Occipital lobe (tissue), 2 donors: ENCODE data around the gene KSR1. TPM values are rescaled to one million over a fixed set of nuclear protein-coding genes. Genes with fewer than 3 reads are reported as not detected.

Experiments used
- DNase-seq: peaks from one replicate; lab custom pipeline; 2025; lab: John Stamatoyannopoulos, UW
- total RNA-seq: library from RNA; depleted of rRNA; stranded (reverse); fragments of >200 nt; gene quantifications from one replicate; pipeline ENCODE4 v1.2.3, GENCODE V29; 2014

Gene KSR1
- total RNA-seq, 1 donor from 2014 or later, result 15.3 TPM

DNA sequence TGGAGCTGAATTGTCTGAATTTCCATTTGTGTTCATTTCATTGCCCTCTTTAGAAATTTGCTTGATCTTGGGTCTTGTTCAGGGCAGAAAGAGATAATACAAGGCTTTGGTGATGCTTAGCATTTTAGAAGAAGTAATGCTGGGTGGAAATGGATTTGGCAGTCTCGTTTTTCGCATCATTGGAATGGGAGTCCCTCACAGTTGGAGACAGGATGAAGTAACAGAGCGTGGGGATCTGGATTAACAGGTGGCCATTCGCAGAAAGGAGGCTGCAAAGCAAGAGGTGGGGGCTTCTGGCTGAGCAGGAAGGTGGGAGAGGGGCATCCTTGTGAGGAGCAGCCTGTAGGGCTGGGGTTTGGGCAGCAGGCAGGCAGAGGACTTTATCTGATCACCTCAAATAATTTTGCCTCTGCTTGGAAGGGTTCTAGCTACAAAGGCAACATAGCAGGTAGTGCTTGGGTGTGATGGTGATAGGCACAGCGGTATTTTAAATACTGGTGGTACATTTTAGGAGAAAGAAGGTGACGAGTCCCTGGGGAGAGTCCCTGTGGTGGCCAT is 17.0 kb downstream of the KSR1 start:
- DNase-seq, result no peak

DNA sequence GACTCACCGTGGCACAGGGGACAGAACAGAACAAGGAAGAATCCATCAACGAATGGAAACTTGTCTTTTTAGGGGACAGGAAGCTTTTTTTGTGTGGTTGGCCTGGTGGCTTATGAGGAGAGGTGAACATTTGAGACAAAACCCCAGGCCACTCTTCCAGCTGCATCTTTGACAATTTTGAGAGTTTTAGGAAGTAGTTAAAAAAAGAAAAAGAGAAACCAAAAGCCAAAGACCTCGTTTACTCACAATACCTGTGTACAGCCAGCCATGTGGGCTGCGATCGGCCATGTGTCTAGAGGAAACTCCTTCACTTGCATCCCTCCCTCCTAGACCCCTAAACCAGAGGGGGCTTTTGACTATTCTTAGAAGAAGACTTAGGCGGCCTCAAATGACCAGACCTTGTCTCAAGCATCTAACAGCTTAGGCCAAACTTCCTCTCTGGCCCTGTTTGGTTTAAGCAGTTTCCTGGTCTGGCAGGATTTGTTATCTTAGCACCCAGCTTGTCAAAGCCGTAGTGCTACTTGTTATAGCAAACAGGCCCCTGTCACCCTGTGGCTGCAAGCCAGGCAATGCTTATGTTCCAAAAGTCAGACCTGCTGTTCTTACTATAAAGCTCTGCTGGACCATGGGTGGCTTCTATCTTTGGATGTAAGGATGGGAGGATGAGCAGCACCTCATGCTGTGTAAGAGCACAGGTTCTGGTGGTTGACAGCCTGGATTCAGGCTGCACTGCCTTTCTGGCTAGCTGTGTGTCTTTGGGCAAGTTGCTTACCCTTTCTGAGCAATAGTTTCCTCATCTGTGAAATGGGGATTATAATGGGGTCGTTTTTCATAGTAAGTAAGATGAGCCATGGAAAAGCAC is 17.7 kb downstream of the KSR1 start:
- DNase-seq, result no peak

DNA sequence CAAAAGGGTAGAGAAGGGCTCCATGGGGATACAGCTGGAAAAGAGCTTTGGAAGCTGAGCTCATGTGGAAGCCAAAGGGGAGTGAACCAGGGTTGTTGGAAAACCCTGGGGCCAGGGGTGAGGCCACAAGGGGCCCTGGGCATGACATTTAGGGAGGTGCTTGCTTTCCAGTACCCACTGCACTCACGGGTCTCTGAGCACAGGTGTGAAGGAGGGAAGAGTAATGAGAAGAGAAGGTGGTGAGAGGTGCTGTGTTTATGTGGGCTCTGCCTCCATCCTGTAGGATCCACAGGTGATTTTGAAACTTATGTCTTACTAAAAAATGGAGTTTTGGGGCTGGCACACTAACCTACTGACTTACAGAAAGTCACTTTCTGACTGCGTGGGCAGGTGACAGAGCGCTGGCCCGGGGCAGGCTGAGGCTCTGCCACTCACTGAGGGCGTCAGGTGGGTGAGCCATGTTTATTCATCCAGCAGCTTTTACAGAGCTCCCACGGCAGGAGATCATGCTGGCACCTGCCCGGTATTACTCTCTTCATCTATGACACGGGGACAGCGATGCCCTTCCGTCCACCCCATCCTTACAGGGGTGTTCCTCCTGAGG is 18.9 kb downstream of the KSR1 start:
- DNase-seq, result no peak

DNA sequence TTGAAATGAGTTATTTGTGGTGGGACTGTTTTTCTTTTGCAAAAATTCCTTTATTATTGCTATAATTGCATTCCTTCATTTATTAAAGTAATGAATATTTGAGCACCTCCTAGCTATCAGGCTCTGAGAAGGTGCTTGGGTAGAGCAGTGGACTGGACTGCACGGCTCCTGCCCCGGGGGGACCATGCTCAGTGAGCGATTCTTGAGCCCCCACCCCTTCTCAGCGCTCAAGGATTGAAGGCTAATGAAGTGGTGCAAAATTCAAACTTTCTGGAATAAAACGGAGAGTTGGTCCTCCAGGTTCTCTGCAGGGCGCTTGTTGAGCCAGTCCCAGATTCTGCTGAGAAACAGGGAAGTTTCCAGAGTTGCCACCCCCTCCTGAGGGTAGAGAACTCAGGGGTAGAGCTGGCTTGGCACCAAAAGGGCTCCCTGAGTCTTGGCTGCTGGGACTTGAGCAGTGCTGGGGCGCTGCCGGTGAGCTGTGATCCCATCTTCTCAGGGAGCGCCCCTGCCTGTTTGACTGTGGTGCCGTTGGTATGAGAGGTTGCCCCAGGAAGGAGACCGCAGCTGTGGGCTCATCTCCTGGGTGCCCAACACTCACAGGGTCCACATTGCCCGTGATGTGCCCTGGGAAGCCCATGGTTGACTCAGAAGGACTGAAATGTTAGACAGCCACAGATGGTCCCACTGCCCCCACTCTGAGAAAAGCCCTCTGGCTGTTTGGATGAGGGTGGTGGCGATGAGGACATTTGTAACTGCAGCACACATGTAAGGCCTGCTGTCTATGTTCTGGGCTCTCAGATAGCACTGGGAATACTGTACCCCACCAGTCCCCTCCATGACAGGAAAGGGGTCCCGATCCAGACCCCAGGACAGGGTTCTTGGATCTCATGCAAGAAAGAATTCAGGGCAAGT is 20.0 kb downstream of the KSR1 start:
- DNase-seq, result no peak

DNA sequence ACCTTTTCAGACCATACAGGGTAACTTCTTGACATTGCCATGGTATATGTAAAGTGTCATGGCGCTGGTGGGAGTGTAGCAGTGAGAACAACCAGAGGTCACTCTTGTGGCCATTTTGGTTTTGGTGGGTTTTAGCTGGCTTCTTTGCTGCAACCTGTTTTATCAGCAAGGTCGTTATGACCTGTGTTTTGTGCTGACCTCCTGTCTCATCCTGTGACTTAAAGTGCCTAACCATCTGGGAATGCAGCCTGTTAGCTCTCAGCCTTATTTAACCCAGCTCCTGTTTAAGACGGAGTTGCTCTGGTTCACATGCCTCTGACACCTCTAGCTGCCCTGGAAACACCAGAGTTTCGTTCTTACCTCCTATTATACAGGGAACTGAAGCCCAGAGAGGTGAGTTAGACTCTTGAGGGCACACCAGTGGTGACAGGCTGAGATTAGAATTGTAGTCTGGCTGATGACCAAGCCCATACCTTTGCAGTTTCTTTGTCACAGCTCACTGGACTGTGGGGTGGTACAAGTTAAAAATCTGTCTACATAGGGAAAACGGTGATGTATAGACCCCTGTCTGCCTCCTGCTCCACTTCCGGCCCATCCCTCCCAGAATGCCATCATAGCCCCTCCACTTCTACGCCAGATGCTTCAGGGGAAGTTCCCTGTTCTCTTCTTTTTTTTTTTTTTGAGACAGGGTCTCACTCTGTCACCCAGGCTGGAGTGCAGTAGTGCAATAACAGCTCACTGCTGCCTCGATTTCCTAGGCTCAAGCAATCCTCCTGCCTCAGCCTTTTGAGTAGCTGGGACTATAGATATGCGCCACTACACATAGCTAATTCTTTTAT is 21.0 kb downstream of the KSR1 start:
- no peak for DNase-seq

DNA sequence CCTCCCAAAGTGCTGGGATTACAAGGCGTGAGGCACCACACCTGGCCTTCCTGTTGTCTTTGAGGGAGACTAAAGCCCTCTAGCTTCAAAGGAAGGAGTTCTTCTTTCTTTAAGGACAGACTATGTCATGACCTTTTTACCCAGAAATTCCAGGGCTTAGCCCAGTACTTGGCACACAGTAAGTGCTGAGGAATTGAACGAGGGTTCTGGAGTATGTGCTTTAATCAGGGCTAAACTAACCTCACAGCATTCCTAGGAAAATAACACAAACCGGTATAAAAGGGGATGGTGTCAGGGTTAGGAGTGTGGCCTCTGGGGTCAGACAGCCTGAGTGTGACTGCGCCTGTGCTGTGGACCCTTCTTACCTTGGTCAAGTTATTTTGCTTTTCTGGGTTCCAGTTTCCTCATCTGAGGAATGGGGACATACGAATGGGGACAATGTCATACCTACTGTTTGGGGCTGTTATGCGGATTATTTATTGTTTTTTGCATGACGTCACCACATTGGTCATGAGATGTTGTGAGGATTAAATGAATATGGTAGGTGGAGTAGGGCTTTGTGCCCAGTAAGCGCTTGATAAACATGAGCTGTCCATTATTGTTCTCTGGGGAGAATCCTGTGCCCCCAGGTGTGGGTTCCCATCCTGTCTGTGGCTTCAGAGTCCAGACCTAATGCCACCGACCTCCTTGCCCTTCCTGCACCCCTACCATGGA is 21.9 kb downstream of the KSR1 start:
- no peak for DNase-seq

DNA sequence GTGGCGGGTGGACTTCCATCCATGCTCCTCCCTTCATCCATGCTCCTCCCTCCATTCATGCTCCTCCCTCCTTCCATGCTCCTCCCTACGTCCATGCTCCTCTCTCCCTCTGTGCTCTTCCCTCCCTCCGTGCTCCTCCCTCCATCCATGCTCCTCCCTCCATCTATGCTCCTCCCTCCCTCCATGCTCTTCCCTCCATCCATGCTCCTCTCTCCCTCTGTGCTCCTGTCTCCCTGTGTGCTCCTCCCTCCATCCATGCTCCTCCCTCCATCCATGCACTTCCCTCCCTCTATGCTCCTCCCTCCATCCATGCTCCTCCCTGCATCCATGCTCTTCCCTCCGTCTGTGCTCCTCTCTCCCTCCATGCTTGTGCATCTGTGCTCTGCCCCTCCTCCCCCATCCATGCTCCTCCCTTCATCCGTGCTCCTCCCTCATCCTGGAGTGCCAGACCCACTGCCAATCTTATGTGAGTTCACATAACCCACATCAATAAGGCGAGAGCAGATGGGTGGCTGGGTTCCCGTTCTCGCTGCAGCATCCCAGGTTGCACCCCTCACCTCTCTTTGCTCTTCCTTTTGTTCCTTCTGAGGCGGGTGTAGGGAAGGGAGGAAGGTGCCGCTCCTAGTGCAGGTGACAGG is 22.8 kb downstream of the KSR1 start:
- DNase-seq, result no peak

DNA sequence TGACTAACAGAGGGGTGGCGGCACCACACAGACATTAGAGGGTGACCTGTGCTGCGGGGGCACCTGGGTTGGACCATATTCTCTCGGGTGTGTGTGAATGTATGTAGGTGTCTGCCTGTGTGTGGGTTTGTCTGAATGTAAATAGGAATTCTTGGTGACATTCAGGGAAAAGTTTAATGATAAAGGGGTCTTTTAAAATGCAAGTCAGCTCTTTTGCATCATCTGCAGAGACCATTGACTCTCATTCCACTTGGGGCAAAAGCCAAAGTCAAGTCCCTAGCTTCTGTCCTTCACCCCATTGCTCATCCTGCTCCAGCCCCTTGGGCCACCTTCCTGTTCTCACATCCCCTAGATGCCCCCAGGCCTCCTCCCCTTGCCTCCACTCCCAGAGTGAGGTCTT is 23.6 kb downstream of the KSR1 start:
- DNase-seq, result no peak

DNA sequence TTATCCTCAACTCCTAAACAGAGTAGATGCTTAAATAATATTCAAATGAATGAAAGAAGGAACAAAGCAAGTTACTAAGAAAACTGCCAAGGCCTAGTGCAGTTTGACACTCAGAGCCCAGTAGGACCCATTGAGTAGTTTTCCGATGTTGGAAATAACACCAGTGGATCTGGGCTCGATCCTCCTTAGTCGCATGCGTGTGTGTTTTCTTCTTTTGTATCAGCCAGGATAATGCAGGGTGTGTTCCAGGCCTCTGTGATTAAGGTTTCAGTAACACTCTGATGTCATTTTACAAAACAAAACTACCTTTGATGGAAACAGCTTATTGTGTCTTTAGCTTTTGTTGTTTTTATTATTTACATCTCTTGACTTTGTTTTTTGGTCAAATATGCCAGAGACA is 24.5 kb downstream of the KSR1 start:
- no peak for DNase-seq

DNA sequence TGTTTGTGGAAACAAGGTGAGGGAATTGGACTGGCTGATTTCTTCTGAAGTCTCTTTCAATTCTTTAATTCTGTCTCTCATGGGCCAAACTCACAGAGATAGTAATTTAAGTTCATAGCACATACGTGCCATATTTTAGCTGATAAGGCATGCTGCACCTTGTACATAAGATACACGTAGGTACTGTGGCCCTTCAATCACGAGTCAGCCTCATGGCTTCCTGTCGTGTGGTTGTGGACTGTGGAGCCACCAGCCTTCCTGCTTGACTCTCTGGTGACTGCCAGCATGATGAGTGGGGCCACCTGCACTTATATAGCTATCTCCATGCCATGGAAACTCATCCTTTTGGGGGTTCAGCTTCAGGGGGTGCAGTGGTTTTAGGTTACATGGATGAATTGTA is 25.1 kb downstream of the KSR1 start:
- no peak for DNase-seq

DNA sequence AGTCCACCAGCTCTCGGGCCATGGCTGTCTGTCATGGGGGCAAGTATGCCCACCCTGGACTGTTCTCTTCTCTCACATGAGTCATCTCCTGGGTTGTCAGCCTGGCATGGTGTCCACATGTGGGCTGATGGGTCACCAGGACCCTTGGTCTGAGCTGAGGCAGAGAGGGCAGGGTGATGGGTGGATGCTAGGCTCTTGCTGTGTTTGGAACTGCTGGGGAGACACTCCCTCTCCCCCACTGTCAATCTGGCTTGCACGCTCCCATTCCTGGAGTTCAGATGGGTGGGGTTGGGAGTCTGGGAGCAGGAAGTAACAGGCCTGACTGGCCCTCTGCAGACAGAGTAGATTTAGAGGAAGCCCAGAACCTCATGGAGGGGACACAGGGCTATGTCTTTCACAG is 28.9 kb downstream of the KSR1 start:
- no peak for DNase-seq

DNA sequence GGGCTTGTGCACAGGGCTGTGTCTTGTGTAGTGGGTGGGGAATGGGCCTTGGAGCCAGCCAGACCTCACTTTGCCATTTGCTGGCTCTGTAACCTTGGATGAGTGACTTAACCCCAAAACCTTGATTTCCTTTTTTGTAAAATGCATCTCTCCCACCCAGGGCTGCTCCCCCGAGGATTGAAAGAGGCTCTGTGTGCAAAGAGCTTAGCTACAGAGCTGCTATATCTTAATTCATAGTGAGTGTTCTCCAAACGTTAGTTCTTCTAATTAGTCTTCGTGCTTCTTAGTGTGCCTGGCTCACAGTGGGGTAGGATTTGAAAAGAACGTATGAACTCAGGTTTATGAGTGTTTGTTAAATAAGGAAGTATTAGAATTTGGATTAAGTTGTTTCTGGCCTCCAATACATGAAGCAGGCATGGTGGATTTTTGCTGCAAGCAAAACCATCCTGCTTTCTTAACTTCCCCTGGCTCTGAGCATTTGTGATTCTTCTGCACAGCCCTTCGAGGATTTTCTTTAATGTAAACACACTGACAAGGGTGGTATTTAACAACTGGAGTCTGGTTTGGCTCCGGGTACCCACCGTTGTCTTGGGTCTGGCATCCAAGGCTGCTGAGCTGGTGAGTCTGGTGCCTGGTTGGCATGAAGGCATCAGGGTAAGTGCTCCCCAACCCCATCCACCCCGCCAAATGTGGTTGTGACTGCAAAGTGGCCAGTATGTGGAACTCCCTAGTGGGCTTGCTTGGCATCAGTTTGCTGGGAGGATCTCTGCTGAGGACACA is 29.7 kb downstream of the KSR1 start:
- DNase-seq, result no peak

DNA sequence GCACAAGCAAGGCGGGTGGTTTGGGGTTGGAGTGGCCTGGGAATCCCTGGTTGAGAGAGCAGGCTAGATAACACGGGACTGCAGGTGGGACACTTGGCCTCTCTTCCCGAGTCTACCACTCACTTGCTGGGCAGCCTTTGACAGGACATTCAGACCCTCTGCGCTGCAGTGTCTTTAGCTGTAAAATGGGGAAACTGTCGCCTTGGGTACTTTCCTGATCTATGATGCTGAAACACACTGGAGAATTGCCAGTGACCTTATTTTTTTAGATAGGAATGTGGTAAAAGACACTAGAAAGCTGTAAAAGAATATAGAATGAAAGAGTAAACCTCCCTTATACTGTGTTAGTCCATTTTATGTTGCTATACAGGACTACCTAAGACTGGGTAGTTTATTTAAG is 30.5 kb downstream of the KSR1 start:
- DNase-seq, result no peak

DNA sequence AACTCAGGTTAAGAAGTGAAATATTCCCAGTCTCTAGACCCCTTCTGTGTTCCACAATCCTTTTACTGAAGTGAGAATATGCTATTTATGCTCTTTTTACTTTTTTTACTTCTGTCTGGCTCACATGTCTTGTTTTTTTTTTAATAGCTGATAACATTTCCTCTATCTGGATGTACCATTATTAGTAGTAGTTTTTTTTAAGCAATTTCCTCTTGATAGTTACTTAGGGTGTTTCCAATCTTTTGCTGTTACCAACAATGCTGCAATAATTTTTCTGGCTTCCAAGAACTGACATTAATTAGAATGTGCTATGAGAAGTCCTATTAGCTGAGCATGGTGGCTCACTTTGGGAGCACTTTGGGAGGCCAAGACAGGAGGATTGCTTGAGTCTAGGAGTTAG is 32.0 kb downstream of the KSR1 start:
- no peak for DNase-seq

DNA sequence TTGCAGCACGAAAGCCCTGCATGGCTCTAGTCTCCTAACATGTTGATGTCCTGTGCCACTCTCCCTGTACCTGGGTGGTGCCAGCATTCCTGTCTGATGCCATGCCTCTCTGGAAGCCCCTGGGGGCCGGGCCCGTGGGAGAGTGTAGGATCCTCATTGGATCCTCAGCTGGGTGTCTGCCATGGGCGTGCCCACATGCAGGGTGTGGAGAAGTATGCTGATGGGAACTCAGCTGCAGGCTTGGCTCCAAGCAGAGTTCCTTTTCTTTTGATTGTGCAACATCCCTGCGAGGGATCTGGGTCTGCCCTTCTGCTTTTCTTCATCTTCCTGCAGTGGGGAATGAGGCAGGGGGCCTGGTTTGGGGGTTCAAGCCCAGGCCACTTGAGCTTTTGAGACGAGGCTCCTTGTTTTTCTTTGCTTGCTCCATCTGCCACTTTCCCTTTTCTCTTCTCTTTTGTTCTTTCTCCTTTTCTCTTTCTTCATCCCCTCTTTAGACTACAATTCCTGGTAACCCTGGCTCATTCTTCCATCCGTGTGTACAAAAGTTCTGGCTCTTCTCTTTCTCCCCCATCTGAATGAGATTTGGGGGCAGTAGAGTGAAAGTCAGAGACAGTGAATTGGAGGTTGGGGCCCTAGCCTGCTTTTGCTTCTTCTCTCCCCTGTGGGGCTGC is 32.9 kb downstream of the KSR1 start:
- DNase-seq, result no peak

DNA sequence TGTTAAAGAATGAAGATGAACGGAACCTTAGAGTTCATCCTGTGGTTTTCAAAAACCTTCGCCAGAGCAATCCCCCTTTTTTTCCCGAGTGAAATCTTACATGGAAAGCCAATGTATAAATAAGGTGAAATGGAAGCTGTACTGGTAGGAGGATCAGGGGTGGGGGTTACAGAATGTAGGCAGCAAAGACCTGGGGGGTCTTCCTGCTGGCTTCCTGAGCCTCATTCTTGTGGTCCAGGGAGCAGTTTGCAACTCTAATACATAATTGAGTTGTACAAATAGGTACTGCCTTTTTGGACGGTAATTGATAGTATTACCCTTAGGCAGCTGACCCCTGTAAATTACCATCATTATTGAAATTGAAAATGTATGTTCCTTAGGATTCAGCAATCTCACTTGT is 34.1 kb downstream of the KSR1 start:
- DNase-seq, result no peak

DNA sequence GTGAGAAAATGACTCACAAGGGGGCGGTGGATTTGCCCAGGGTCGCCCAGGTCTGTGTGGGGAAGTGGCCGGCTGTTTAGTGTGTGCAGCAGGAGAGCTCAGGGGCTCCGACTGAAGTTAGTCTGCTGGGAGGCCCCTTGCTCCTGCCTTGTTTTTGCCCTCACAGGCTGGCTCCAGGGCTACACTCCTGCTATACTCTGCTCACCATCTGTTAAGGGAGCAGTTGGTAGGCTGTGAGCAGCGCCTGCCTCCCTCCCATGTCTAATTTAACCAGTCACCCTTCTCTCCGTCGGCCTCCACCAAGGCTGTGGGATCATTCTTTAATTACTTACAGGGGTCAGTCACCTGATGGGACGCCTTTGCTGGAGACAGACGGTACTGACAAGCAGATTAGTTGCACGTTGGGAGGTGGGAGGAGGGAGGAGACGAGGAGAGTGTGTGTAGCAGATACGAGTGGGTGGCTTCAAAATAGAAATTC is 35.5 kb downstream of the KSR1 start:
- DNase-seq, result peak; percentile 28

DNA sequence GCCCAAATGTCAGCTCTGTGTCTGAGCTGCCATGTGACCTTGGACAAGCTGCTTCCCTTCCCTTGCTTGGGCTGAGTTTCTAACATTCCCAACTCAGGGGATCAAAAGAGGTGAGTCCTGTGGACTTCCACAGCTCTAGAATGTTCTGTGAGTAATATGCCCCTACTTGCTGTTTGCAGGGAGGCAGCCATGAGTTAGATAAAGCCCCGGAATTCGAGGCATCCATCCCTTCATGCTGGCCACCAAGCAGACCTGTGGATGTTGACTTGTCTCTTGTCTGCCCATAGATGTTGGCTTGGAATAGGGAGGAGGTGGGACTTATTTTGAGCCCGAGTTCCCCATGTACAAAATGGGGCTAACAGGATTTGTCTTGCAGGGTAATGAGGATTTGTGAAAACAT is 36.2 kb downstream of the KSR1 start:
- no peak for DNase-seq
